ENCODE data around the gene FAM210A. TPM values are rescaled to one million over a fixed set of nuclear protein-coding genes. Genes with fewer than 3 reads are reported as not detected.

Gene FAM210A
- total and polyA plus RNA-seq, 2 experiments from 2014 or later = 17.2 to 17.9 TPM

DNA sequence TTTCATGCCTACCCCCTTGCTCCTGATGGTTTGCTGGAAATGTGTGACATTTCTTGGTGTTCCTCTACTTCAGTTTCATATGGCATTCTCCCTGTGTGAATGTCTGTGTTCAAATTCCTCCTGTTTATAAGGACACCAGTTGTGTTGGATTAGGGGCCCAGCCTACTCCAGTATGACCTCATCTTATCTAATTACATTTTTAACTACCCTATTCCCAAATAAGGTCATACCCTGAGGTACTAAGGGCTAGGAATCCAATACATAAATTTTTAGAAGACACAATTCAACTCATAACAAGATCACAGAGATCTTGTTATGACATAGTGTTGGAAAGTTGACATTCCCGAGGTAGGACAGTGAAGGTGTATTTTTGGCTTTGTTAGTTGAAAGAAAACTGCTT is 5.5 kb downstream of the FAM210A start:
- Histone ChIP-seq H3F3A (replicated peaks; ENCODE audit: low read depth) (no peaks in the 10 kb centered on the region), H3K4me2 (no peak overlapping the region), H4K20me1 (replicated peaks; ENCODE audit: insufficient read depth) (peaks cover 21% of the 10 kb centered on the region), H2AFZ (no peak overlapping the region), H3K27ac (ENCODE audit: low read depth) (no peak overlapping the region), H3K4me1 (ENCODE audit: insufficient read depth) (peaks cover 6% of the 10 kb centered on the region), H3K36me3 (ENCODE audit: insufficient read depth) (no peaks in the 10 kb centered on the region), H3K79me2 (replicated peaks; ENCODE audit: insufficient read depth) (peaks cover 99% of the 10 kb centered on the region), H3K27me3 (ENCODE audit: insufficient read depth) (no peaks in the 10 kb centered on the region), H3K9me2 (ENCODE audit: insufficient read depth) (no peaks in the 10 kb centered on the region), H3K4me3 (no peak overlapping the region)
- Mint-ChIP-seq H3K36me3 (ENCODE audit: low read depth) (peaks cover 10% of the 10 kb centered on the region), H3K27ac (no peak overlapping the region), H3K27me3 (ENCODE audit: insufficient read depth, low read depth, poor library complexity) (no peaks in the 10 kb centered on the region), H3K4me1 (peaks cover 6% of the 10 kb centered on the region), H3K9me3 (peaks cover 5% of the 10 kb centered on the region; the same call in 1 of the 3 replicates), H3K4me3 (no peak overlapping the region)
- TF ChIP-seq CREB1 (CRISPR knock-in tag; IDR thresholded peaks at IDR 0.05; ENCODE audit: low read depth) = no peak
- TF ChIP-seq, protein P1, sequence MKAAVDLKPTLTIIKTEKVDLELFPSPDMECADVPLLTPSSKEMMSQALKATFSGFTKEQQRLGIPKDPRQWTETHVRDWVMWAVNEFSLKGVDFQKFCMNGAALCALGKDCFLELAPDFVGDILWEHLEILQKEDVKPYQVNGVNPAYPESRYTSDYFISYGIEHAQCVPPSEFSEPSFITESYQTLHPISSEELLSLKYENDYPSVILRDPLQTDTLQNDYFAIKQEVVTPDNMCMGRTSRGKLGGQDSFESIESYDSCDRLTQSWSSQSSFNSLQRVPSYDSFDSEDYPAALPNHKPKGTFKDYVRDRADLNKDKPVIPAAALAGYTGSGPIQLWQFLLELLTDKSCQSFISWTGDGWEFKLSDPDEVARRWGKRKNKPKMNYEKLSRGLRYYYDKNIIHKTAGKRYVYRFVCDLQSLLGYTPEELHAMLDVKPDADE (IDR thresholded peaks at IDR 0.05) = no peak
- DNase-seq (ENCODE audit: low spot score) = no peak
- no peak for ATAC-seq

DNA sequence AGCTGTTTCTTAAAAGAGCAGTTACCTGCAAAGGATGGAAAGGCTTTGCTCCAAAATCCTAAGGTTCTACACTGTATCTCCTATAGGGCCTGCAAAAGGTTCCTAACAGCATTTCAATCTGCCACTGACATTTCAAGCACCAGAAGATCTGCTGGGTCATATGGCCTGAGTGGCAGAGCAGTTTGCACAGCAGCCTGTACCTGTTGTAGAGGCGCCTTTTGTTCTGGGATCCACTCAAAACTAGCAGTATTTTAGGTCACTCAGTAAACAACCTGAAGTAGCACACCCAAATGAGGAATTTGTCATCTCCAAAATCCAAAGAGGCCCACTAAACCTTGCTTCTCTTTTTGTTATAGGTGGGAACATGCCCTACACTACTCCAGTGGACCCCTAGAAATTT is 6.2 kb downstream of the FAM210A start:
- Histone ChIP-seq H2AFZ (no peak overlapping the region), H3K27me3 (ENCODE audit: insufficient read depth) (no peaks in the 10 kb centered on the region), H3K4me1 (ENCODE audit: insufficient read depth) (peaks cover 3% of the 10 kb centered on the region), H3K79me2 (replicated peaks; ENCODE audit: insufficient read depth) (peaks cover 98% of the 10 kb centered on the region), H3K27ac (ENCODE audit: low read depth) (no peak overlapping the region), H3K9me2 (ENCODE audit: insufficient read depth) (no peaks in the 10 kb centered on the region), H4K20me1 (replicated peaks; ENCODE audit: insufficient read depth) (peaks cover 21% of the 10 kb centered on the region), H3K36me3 (ENCODE audit: insufficient read depth) (no peaks in the 10 kb centered on the region), H3K4me2 (no peak overlapping the region), H3K4me3 (no peak overlapping the region), H3F3A (replicated peaks; ENCODE audit: low read depth) (no peaks in the 10 kb centered on the region)
- peaks cover 5% of the 10 kb centered on the region; the same call in 1 of the 3 replicates for H3K9me3 Mint-ChIP-seq
- peaks cover 10% of the 10 kb centered on the region for H3K36me3 Mint-ChIP-seq (ENCODE audit: low read depth)
- H3K27ac Mint-ChIP-seq = no peak overlapping the region
- H3K27me3 Mint-ChIP-seq (ENCODE audit: insufficient read depth, low read depth, poor library complexity) = no peaks in the 10 kb centered on the region
- peaks cover 6% of the 10 kb centered on the region; the same call in 2 of the 3 replicates for H3K4me1 Mint-ChIP-seq
- ATAC-seq = no peak
- H3K4me3 Mint-ChIP-seq = no peak overlapping the region
- no peak for DNase-seq (ENCODE audit: low spot score)
- TF ChIP-seq, protein P2, sequence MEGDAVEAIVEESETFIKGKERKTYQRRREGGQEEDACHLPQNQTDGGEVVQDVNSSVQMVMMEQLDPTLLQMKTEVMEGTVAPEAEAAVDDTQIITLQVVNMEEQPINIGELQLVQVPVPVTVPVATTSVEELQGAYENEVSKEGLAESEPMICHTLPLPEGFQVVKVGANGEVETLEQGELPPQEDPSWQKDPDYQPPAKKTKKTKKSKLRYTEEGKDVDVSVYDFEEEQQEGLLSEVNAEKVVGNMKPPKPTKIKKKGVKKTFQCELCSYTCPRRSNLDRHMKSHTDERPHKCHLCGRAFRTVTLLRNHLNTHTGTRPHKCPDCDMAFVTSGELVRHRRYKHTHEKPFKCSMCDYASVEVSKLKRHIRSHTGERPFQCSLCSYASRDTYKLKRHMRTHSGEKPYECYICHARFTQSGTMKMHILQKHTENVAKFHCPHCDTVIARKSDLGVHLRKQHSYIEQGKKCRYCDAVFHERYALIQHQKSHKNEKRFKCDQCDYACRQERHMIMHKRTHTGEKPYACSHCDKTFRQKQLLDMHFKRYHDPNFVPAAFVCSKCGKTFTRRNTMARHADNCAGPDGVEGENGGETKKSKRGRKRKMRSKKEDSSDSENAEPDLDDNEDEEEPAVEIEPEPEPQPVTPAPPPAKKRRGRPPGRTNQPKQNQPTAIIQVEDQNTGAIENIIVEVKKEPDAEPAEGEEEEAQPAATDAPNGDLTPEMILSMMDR (conservative IDR thresholded peaks at IDR 0.05; ENCODE audit: low read depth in 2 of 2) = no peak
- TF ChIP-seq STAT1 (IDR thresholded peaks at IDR 0.05; ENCODE audit: unreplicated experiment) = no peak
- no peak for TF ChIP-seq NANOG (IDR thresholded peaks at IDR 0.05; ENCODE audit: borderline replicate concordance)
- no peak for TF ChIP-seq POLR2AphosphoS5 (IDR thresholded peaks at IDR 0.05; ENCODE audit: low read depth)
- TF ChIP-seq, protein P1 (IDR thresholded peaks at IDR 0.05) = no peak
- no peak for TF ChIP-seq EZH2phosphoT487 (IDR thresholded peaks at IDR 0.05; ENCODE audit: unreplicated experiment)
- TF ChIP-seq ZNF114 (CRISPR knock-in tag; IDR thresholded peaks at IDR 0.05) = no peak
- TF ChIP-seq, protein P3, sequence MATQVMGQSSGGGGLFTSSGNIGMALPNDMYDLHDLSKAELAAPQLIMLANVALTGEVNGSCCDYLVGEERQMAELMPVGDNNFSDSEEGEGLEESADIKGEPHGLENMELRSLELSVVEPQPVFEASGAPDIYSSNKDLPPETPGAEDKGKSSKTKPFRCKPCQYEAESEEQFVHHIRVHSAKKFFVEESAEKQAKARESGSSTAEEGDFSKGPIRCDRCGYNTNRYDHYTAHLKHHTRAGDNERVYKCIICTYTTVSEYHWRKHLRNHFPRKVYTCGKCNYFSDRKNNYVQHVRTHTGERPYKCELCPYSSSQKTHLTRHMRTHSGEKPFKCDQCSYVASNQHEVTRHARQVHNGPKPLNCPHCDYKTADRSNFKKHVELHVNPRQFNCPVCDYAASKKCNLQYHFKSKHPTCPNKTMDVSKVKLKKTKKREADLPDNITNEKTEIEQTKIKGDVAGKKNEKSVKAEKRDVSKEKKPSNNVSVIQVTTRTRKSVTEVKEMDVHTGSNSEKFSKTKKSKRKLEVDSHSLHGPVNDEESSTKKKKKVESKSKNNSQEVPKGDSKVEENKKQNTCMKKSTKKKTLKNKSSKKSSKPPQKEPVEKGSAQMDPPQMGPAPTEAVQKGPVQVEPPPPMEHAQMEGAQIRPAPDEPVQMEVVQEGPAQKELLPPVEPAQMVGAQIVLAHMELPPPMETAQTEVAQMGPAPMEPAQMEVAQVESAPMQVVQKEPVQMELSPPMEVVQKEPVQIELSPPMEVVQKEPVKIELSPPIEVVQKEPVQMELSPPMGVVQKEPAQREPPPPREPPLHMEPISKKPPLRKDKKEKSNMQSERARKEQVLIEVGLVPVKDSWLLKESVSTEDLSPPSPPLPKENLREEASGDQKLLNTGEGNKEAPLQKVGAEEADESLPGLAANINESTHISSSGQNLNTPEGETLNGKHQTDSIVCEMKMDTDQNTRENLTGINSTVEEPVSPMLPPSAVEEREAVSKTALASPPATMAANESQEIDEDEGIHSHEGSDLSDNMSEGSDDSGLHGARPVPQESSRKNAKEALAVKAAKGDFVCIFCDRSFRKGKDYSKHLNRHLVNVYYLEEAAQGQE (IDR thresholded peaks at IDR 0.05; ENCODE audit: unreplicated experiment) = no peak
- no peak for TF ChIP-seq ZNF331 (CRISPR knock-in tag; IDR thresholded peaks at IDR 0.05; ENCODE audit: low read depth)
- TF ChIP-seq EZH2 (IDR thresholded peaks at IDR 0.05; ENCODE audit: low read depth, unreplicated experiment) = no peak
- no peak for TF ChIP-seq CREB1 (CRISPR knock-in tag; IDR thresholded peaks at IDR 0.05; ENCODE audit: low read depth)
- no peak for TF ChIP-seq JUNB (IDR thresholded peaks at IDR 0.05; ENCODE audit: unreplicated experiment)

All from GM23338 (cell line).